HG02943 (cell line): Measurements from ENCODE around the gene PPP1R13L.
"Not testable (repeated sequence)": the region's sequence is repeated elsewhere in the genome, so short reads cannot be mapped to it uniquely, and the experiment has no call there.

Experiments used
- ATAC-seq: cut with Tn5 transposase; IDR thresholded peaks from one replicate; pipeline ENCODE4 v1.9.1; 2021; ENCODE audit warnings: mild to moderate bottlenecking, low read depth, moderate library complexity; ENCODE audit not compliant: unreplicated experiment

Gene PPP1R13L

GRCh38 chr19:45349126-45349415 is 55.8 kb downstream of the PPP1R13L start:
- ATAC-seq, result no peak

GRCh38 chr19:45348367-45349125 is 56.3 kb downstream of the PPP1R13L start:
- no peak for ATAC-seq

GRCh38 chr19:45347570-45348366 is 57.1 kb downstream of the PPP1R13L start:
- ATAC-seq, result no peak

- no peak for ATAC-seq
Measured at GRCh38 chr19:45346449-45346848, 58.4 kb downstream of the PPP1R13L start.

GRCh38 chr19:45345506-45345860 is 59.4 kb downstream of the PPP1R13L start:
- ATAC-seq, result no peak

GRCh38 chr19:45344621-45345505 is 60.0 kb downstream of the PPP1R13L start:
- ATAC-seq, result no peak

GRCh38 chr19:45342911-45343310 is 62.0 kb downstream of the PPP1R13L start:
- ATAC-seq, result no peak

GRCh38 chr19:45340899-45341453 is 63.9 kb downstream of the PPP1R13L start:
- no peak for ATAC-seq

- no peak for ATAC-seq
Measured at GRCh38 chr19:45340232-45340898, 64.5 kb downstream of the PPP1R13L start, which contains the start of gene KLC3. KLC3 (plus strand) TSS chr19:45340750; CDS start chr19:45345542, 4,792 bp downstream.

- ATAC-seq, result no peak
Measured at GRCh38 chr19:45339629-45340028, 65.2 kb downstream of the PPP1R13L start.

- no peak for ATAC-seq
Measured at GRCh38 chr19:45336696-45337251, 68.1 kb downstream of the PPP1R13L start.

- not testable (repeated sequence) for ATAC-seq
Measured at GRCh38 chr19:45334881-45335280, 70.0 kb downstream of the PPP1R13L start.

- no peak for ATAC-seq
Measured at GRCh38 chr19:45333609-45334303, 71.1 kb downstream of the PPP1R13L start.

- ATAC-seq, result no peak
Measured at GRCh38 chr19:45331411-45331810, 73.5 kb downstream of the PPP1R13L start.
